Stomach (tissue), 9 donors: ENCODE data around the gene ATXN1. TPM values are rescaled to one million over a fixed set of nuclear protein-coding genes. Genes with fewer than 3 reads are reported as not detected.

Experiments
- DNase-seq, 2 donors: peaks; one replicate each; pipeline versions ENCODE4 v3.0.0 to v3.0.0-alpha.2; 2013 to 2019
- H3K27ac ChIP-seq, 5 donors: fragments of 200-600 bp in 4 of 5; sonication (generic) in 4 of 5; one replicate each; pipeline ENCODE4 v1.5.1; 2013 to 2019; ENCODE audit warnings: mild to moderate bottlenecking in 1 of 5, moderate library complexity in 1 of 5
- H3K27me3 ChIP-seq, 3 donors: fragments of 200-600 bp; sonication (generic); one replicate each; pipeline ENCODE4 v1.5.1; 2017 to 2019; ENCODE audit warnings: mixed run types in 1 of 3
- H3K36me3 ChIP-seq, 4 donors: fragments of 200-600 bp; sonication (generic); 1 replicate in 3 of 4; 2 replicates in 1 of 4; pipeline ENCODE4 v1.5.1; 2016 to 2019
- H3K4me1 ChIP-seq, 4 donors: fragments of 200-600 bp; sonication (generic); one replicate each; pipeline ENCODE4 v1.5.1; 2016 to 2019
- H3K4me3 ChIP-seq, 4 donors: fragments of 200-600 bp; sonication (generic) in 3 of 4; one replicate each; pipeline ENCODE4 v1.5.1; 2016 to 2019; ENCODE audit warnings: mild to moderate bottlenecking in 1 of 4
- H3K9me3 ChIP-seq, 4 donors: fragments of 200-600 bp; sonication (generic); one replicate each; pipeline ENCODE4 v1.5.1; 2016 to 2019
- EP300 ChIP-seq: sonication (generic); formaldehyde crosslinking; IDR thresholded peaks from one replicate; pipeline ENCODE4 v1.6.1; 2017; ENCODE audit warnings: antibody characterized with exemption
- POLR2A ChIP-seq, 4 donors: fragments of 450-650 bp; IDR thresholded peaks; one replicate each; pipeline ENCODE4 v1.6.1; 2016; ENCODE audit warnings: antibody characterized with exemption in 4 of 4, control low read depth in 2 of 4, mild to moderate bottlenecking in 1 of 4, moderate library complexity in 1 of 4
- POLR2AphosphoS5 ChIP-seq, 3 donors: sonication (generic); formaldehyde crosslinking; IDR thresholded peaks; one replicate each; pipeline ENCODE4 v1.6.1; 2016; ENCODE audit warnings: antibody characterized with exemption in 3 of 3
- WGBS, 5 donors: extraction: QIAGEN DNeasy Blood & Tissue Kit in 3 of 5; methylation state at CpG; one replicate each; pipeline versions ENCODE4 v1.1.5 to v1.1.7; 2013 to 2018; 5-methylcytosine and 5-hydroxymethylcytosine counted together
- intact Hi-C: fragments of 100-400 bp; cut with DNase I; formaldehyde crosslinking; loops from one replicate; pipeline ENCODE4 v1.15.1; 2023; ENCODE audit warnings: low total_unique reads
- polyA plus RNA-seq, 3 donors: library from polyadenylated mRNA; stranded (reverse); fragments of 200-250 nt; gene quantifications; one replicate each; pipeline ENCODE4 v1.2.3, GENCODE V29; 2013
- total RNA-seq, 5 donors: library from RNA; depleted of rRNA; stranded (reverse); fragments of >200 nt; gene quantifications; one replicate each; pipeline versions ENCODE4 v1.1.0 to v1.2.3, GENCODE V29; 2014 to 2016
- TF ChIP-seq, protein P1 (sequence below), 7 experiments: fragments of 450-650 bp in 4 of 7; fragments of 200-600 bp in 3 of 7; sonication (generic) in 3 of 7; IDR thresholded peaks; one replicate each; pipeline ENCODE4 v1.5.1; 2016 to 2019; ENCODE audit warnings: antibody characterized with exemption in 7 of 7, control low read depth in 2 of 7, mild to moderate bottlenecking in 1 of 7
- donor health status: healthy with polysubstance abuse.
- donor health status: Bipolar disorder and iron deficiency.
- donor health status: healthy.

Gene ATXN1
- total and polyA plus RNA-seq, 8 donors: 5.2 to 106 (median 39.0) TPM

- intact Hi-C loops: no loop called here
- Histone ChIP-seq H3K36me3 (peaks cover 0 to 12% (median 7%) of the 10 kb centered on the region in 4 donors), H3K27me3 (no peaks in the 10 kb centered on the region), H3K9me3 (no peaks in the 10 kb centered on the region), H3K4me1 (peaks cover 0 to 24% (median 12%) of the 10 kb centered on the region in 4 donors), H3K27ac (peak overlapping the region in 2 of 5 donors; percentile 1 to 25), H3K4me3 (no peak overlapping the region)
- TF ChIP-seq, protein P1, sequence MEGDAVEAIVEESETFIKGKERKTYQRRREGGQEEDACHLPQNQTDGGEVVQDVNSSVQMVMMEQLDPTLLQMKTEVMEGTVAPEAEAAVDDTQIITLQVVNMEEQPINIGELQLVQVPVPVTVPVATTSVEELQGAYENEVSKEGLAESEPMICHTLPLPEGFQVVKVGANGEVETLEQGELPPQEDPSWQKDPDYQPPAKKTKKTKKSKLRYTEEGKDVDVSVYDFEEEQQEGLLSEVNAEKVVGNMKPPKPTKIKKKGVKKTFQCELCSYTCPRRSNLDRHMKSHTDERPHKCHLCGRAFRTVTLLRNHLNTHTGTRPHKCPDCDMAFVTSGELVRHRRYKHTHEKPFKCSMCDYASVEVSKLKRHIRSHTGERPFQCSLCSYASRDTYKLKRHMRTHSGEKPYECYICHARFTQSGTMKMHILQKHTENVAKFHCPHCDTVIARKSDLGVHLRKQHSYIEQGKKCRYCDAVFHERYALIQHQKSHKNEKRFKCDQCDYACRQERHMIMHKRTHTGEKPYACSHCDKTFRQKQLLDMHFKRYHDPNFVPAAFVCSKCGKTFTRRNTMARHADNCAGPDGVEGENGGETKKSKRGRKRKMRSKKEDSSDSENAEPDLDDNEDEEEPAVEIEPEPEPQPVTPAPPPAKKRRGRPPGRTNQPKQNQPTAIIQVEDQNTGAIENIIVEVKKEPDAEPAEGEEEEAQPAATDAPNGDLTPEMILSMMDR (IDR thresholded peaks at IDR 0.05): no peak
- no peak for TF ChIP-seq POLR2A (IDR thresholded peaks at IDR 0.05)
- TF ChIP-seq EP300: no peak
- TF ChIP-seq POLR2AphosphoS5 (IDR thresholded peaks at IDR 0.05): no peak
- WGBS, 5 donors: 87 to 93% (median 89%) methylated on average over 7 of the region's 7 CpGs
- no peak for DNase-seq
These were observed 216.7 kb downstream of the ATXN1 start for GRCh38 chr6:16544521-16544920.

DNA sequence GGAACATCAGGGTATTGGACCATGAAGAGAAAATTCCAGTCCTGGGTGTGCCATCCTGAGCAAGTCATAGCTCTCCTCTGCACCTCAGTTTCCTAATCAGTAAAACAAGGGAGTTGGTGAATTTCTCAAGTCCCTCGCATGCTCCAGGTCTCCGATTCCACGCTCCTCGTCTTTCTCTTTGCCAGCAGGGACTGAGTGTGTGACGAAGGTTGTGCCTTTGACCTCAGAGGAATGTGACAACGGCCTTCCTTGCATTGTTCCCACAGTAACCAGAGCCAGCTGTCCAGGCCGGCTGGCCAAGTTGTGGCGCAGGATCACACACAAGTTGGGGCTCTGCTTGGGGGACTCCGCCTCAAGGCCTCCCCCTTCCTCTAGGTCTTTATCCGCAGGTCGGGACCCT is 217.3 kb downstream of the ATXN1 start:
- Histone ChIP-seq H3K4me1 (peaks cover 0 to 24% (median 12%) of the 10 kb centered on the region in 4 donors), H3K4me3 (no peak overlapping the region), H3K36me3 (peaks cover 0 to 12% (median 7%) of the 10 kb centered on the region in 4 donors), H3K9me3 (no peaks in the 10 kb centered on the region), H3K27me3 (no peaks in the 10 kb centered on the region), H3K27ac (peak overlapping the region in 1 of 5 donors; percentile 25)
- TF ChIP-seq POLR2A (IDR thresholded peaks at IDR 0.05) (no peak), EP300 (no peak), POLR2AphosphoS5 (IDR thresholded peaks at IDR 0.05) (no peak)
- TF ChIP-seq, protein P1 (IDR thresholded peaks at IDR 0.05): no peak
- intact Hi-C loops: no loop called here
- WGBS, 5 donors: 52 to 75% (median 72%) methylated on average over 11 of the region's 11 CpGs
- peak in 1 of 2 donors; percentile 61 for DNase-seq

DNA sequence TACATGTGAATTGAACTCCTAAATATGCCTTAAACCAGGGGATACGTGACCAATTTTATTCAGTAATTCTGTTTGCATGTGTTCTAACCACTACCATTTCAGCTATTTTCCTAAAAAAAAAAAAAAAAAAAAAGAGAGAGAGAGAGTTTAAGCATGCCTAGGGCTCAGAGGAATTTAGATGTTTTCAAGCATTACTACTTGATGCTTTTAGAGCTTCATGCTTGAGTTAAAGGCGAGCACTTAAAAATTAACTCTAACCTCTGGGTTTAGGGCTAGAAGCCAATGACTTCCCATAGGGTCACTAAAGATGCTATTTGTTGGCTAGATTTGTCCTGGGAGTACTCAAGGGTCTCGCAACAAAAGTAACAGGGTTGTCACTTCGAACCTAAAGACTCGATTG is 217.7 kb downstream of the ATXN1 start:
- Histone ChIP-seq H3K27ac (no peak overlapping the region), H3K9me3 (no peaks in the 10 kb centered on the region), H3K4me1 (peaks cover 0 to 24% (median 12%) of the 10 kb centered on the region in 4 donors), H3K36me3 (peaks cover 0 to 12% (median 7%) of the 10 kb centered on the region in 4 donors), H3K27me3 (no peaks in the 10 kb centered on the region), H3K4me3 (no peak overlapping the region)
- no peak for TF ChIP-seq POLR2AphosphoS5 (IDR thresholded peaks at IDR 0.05)
- TF ChIP-seq EP300: no peak
- no peak for TF ChIP-seq POLR2A (IDR thresholded peaks at IDR 0.05)
- 82 to 95% (median 86%) methylated on average over 5 of the region's 5 CpGs for WGBS, 5 donors
- intact Hi-C loops: no loop called here
- DNase-seq: no peak

- 87 to 95% (median 91%) methylated on average over 7 of the region's 7 CpGs for WGBS, 5 donors
- no peaks in the 10 kb centered on the region for H3K9me3 ChIP-seq
- intact Hi-C loops: no loop called here
- H3K27ac ChIP-seq: peak overlapping the region in 2 of 5 donors; percentile 3 to 60
- H3K4me1 ChIP-seq: peaks cover 0 to 24% (median 12%) of the 10 kb centered on the region in 4 donors
- no peak overlapping the region for H3K4me3 ChIP-seq
- no peaks in the 10 kb centered on the region for H3K27me3 ChIP-seq
- TF ChIP-seq POLR2A (IDR thresholded peaks at IDR 0.05) (no peak), EP300 (no peak), POLR2AphosphoS5 (IDR thresholded peaks at IDR 0.05) (no peak)
- TF ChIP-seq, protein P1 (IDR thresholded peaks at IDR 0.05): no peak
- H3K36me3 ChIP-seq: peaks cover 0 to 7% (median 3%) of the 10 kb centered on the region in 4 donors
- no peak for DNase-seq
These were observed 219.2 kb downstream of the ATXN1 start for GRCh38 chr6:16542070-16542469.
